Anterior cingulate cortex (tissue), 58 donors: ENCODE results near the gene SYCE1.
"Not testable (repeated sequence)": the region's sequence is repeated elsewhere in the genome, so short reads cannot be mapped to it uniquely, and the experiment has no call there.

Experiments
- DNase-seq, 58 donors: peaks; one replicate each; lab custom pipeline; 2025; lab: John Stamatoyannopoulos, UW

The SYCE1 gene

GRCh38 chr10:133565441-133566294 is at the start of gene SYCE1:
Gene SYCE1, minus strand, starts transcription at chr10:133565583. Its CDS starts 54 bp downstream, at chr10:133565529.
- DNase-seq = peak in 10 of 58 donors; percentile 5 to 44 (median 18)

- no peak for DNase-seq
Observed at GRCh38 chr10:133614830-133615580, 49.6 kb upstream of the SYCE1 start.

GRCh38 chr10:133613699-133614098 is 48.3 kb upstream of the SYCE1 start:
- DNase-seq = no peak

- no peak for DNase-seq
Observed at GRCh38 chr10:133611079-133611478, 45.7 kb upstream of the SYCE1 start.

GRCh38 chr10:133608855-133609254 is 43.5 kb upstream of the SYCE1 start:
- peak in 1 of 58 donors; percentile 29 for DNase-seq

- not testable (repeated sequence) for DNase-seq
Observed at GRCh38 chr10:133603434-133603833, 38.1 kb upstream of the SYCE1 start.

GRCh38 chr10:133600657-133601056 is 35.3 kb upstream of the SYCE1 start:
- DNase-seq = no peak

- DNase-seq = not testable (repeated sequence)
Observed at GRCh38 chr10:133599869-133600268, 34.5 kb upstream of the SYCE1 start.

- no peak for DNase-seq
Observed at GRCh38 chr10:133592716-133593115, 27.3 kb upstream of the SYCE1 start.

GRCh38 chr10:133590970-133591359 is 25.6 kb upstream of the SYCE1 start:
- DNase-seq = no peak

GRCh38 chr10:133590226-133590969 is 25.0 kb upstream of the SYCE1 start:
- DNase-seq = no peak

- DNase-seq = not testable (repeated sequence)
Observed at GRCh38 chr10:133577037-133577436, 11.7 kb upstream of the SYCE1 start.

- not testable (repeated sequence) for DNase-seq
Observed at GRCh38 chr10:133573460-133573859, 8.1 kb upstream of the SYCE1 start.

GRCh38 chr10:133572055-133572454 is 6.7 kb upstream of the SYCE1 start:
- not testable (repeated sequence) for DNase-seq

- DNase-seq = peak in 1 of 58 donors; percentile 7
Observed at GRCh38 chr10:133569801-133570200, 4.4 kb upstream of the SYCE1 start.

- DNase-seq = not testable (repeated sequence)
Observed at GRCh38 chr10:133568831-133569527, 3.6 kb upstream of the SYCE1 start.

GRCh38 chr10:133568287-133568614 is 2.9 kb upstream of the SYCE1 start:
- DNase-seq = no peak

GRCh38 chr10:133567609-133568286 is 2.4 kb upstream of the SYCE1 start:
- DNase-seq = no peak

- DNase-seq = no peak
Observed at GRCh38 chr10:133567119-133567518, 1.7 kb upstream of the SYCE1 start.

GRCh38 chr10:133564816-133565215 is 567 bp downstream of the SYCE1 start:
- DNase-seq = no peak
